ENCODE results near the gene GABRD.

GABRD gene

DNA sequence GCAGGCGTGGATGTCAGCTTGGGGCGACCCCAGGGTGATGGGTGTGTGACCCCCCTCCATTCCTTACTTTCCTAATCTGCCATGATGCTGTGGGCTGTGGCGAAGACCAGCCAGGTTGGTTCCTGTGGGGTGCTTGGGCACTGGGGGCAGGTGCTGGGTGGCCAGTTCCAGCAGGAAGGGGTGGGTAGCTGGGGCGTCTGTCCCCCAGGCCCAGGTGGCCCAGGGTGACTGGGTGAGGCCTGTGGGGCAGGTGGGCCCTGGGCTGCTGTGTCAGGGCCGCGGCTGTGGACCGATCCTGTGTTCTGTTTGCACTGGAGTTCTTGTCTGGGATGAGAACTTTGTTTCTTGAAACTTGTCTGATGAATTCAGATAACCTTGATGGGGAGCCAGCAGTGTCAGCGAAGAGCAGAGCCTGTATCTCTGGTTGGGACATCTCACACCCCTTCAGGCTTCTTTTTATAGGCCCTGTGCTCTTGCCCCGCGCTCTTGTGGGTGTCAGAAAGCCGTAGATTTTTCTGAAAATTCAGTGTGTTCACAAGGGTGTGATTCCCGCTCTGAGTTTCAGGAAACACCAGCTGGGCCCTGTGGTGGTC, 34.7 kb downstream of the GABRD start:
- DNase-seq (ENCODE audit: low spot score): no peak

- no peak for DNase-seq (ENCODE audit: low spot score)
Observed at GRCh38 chr1:2054560-2054959, 35.4 kb downstream of the GABRD start.

DNA sequence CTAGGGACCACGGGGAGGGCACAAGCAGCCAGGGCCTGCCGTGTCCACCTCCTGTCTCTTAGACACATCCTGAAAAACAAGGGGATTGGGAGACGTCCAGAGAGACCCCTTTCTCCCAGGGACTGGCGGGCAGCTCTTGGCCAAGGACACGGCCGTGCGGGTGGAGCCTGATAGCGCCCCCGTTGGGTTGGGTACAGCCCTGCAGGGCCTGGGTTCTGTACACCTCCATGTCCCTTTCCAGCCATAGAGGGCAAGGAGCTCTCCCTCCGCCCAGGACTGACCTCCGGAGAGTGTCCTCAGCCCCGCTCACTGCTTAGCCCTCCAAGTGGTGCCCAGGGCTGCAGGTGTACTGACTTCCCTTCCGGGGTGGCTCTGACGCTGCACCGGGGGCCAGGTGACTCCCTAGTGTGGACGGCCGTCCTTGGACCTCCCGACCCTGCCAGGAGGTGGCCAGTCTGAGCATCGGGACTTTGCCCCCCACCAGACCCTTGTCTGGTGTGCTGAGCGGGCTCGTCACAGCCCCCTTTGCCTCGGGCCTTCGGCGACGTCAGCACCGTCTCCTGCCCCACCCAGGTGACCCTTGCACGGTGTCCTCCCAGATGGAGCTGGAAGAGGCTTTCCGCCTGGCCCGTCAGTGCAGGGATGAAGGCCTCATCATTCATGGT, 36.9 kb downstream of the GABRD start:
- no peak for DNase-seq (ENCODE audit: low spot score)

GRCh38 chr1:2056955-2057590, 37.9 kb downstream of the GABRD start:
- no peak for DNase-seq (ENCODE audit: low spot score)

DNA sequence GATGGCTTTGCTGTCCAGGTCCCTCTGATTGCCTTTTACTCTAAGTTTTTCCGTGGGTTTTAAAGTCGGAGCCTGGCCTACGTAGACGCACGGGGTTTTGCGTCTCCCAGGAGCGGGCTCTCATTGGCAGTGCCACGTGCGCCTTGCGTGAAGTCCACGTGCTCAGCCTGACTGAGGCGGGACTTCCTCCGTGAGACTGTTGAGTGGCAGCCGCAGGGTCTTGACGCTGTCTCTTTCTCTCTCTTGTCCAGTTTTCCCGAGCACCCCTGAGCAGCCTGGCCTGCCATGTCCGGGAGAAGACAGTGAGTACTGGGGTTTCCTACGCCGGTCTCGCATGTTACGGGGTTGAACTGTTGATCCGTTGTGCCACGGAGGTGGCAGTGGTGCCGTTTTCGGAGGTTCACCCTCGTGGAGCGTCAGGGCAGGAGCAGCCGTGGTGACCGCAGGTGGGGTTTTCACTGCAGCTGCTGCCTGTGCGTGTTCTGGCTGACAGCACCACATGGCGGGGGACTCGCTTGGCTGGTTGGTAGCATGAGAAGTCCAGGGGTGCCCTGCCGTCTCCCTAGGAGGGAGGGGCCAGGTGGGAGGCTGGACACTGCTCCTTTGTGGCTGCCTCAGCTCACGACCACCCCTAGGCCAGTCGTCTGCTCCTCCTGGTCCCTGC, 40.3 kb downstream of the GABRD start:
- DNase-seq (ENCODE audit: low spot score): no peak

DNA sequence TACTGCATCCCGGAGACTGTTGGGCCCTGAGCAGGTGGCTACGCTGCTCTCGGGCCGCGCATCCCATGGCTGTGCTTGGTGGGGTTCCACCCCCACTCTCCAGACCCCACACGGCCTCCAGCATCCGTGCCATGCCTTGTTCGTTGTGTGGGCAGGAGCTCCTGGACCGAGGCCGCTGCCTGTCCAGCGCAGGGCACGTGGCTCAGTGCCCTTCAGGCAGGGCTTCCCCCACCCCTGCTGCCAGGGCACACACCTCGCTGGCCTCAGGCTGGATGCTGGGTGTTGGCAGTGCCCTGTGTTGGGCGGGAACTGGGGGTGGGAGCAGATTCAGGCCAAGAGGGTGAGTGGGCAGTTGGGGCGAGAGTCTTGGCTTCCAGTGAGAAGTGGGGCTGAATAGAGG, 40.9 kb downstream of the GABRD start:
- no peak for DNase-seq (ENCODE audit: low spot score)

DNA sequence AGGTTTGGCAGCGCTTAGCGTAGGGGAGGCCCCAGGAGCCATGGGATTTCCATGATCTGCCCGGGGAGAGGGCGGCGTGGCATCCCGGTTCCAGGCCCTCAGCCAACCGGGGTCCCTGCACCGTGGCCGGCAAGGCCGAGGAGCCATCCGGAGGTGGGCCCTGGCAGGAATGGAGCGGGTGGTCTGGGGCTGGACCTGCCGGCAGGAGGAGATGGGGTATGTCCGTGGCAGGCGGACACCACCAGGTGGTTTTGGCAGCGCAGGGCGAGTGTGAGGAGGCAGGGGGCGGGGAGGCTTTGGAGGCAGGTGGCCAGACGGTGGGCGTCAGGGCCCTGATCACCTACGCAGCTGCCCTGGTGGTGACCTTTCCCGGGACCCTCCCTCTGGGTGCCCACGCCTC, 41.4 kb downstream of the GABRD start:
- DNase-seq (ENCODE audit: low spot score): no peak

DNA sequence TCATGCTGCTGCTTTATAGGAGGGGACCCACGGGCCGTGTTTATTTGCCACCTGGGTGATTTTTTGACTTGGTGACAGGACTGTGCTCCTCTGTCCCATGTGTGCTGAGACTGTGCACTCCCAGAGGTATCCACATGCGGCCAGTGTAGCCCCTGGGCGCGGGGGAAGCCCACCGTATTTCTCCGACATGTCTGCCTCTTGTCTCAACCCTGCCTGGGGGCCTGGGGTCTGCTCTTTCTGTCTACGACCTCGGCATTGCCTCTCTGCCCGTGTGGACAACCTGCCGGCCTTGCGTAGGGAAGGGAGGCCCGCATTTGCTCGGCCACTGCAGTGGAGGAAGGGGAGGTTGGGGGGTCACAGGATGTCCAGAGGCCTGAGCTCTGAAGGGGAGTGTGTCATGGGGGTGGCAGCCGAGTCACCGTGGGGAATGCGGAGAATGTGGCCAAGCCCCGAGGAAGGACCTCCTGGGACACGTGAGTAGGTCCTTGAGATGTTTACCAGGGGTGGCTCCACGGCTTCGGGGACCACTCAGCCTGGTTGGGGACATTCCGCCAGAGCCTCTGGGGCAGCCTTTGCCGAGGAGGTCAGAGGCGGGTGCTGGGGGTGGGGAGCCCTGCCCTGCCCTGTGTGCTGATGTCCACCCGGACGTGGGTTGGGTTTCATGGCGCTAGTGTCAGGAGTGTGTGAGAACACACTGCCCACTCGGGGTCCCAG, 42.1 kb downstream of the GABRD start:
- no peak for DNase-seq (ENCODE audit: low spot score)

- DNase-seq (ENCODE audit: low spot score): no peak
Observed at GRCh38 chr1:2065699-2066098, 46.6 kb downstream of the GABRD start.

GRCh38 chr1:2067393-2067792, 48.2 kb downstream of the GABRD start:
- DNase-seq (ENCODE audit: low spot score): no peak

GRCh38 chr1:2067981-2068380, 48.8 kb downstream of the GABRD start:
- DNase-seq (ENCODE audit: low spot score): no peak

GRCh38 chr1:2068951-2069350, 49.8 kb downstream of the GABRD start:
- no peak for DNase-seq (ENCODE audit: low spot score)

DNA sequence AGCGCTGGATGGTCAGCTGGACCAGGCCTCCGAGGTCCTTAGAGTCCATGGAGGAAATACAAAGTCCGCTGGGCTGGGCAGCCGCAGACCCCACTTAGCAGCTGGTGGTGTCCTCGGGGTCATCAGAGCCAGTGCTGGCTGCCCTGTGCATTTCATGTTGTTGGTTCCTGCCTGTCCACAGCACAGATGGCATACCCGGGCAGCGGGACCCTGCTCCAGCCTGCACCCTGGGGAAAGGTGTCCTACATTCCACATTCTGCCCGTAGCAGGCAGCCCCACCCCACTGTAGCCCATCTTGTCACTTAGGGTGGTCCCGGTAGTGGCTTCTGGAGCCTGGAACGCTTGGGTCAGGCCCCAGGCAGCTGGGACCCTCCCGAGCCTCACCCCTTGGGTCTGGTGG, 50.9 kb downstream of the GABRD start:
- DNase-seq (ENCODE audit: low spot score): no peak

DNA sequence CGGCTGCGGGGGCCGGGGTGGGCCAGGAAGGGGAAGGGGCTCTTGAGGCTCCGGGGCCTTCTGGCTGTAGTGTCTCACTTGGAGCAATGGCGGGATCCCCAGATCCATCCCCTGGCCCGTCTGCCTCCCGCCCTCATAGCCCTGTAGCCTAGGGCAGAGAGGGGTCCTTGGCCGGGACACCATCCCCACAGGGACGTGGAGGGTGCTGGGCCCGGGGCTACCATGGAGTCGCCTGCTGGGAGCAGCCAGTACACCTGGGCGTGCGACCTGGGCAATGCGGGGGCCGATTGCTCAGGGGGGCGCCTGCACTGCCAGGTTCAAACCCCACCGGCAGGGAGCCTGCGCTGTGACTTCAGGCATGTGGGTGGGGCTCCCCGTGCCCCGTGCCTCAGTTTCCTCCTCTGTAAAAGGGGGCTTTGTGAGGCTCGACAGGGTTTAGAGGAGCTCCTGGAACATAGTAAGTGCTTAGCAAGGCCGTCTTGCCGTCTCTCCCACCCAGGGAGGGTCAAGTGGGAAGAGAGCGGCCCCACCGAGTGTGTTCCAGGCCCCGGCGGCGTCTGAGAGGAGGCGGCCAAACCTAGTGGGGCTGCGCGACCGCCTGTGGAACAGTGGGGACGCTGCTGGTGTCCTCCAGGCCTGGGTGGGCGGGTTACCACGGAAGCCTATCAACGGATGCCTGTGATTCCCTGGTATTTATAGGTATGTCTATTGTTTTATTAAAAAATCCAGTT, 51.8 kb downstream of the GABRD start:
- DNase-seq (ENCODE audit: low spot score): no peak

- no peak for DNase-seq (ENCODE audit: low spot score)
Observed at GRCh38 chr1:2072109-2072806, 53.1 kb downstream of the GABRD start.

- no peak for DNase-seq (ENCODE audit: low spot score)
Observed at GRCh38 chr1:2072891-2073290, 53.7 kb downstream of the GABRD start.

GRCh38 chr1:2073382-2074230, 54.5 kb downstream of the GABRD start:
- peak; percentile 65 for DNase-seq (ENCODE audit: low spot score)

GRCh38 chr1:2074396-2074795, 55.3 kb downstream of the GABRD start:
- no peak for DNase-seq (ENCODE audit: low spot score)

GRCh38 chr1:2074944-2075740, 56.0 kb downstream of the GABRD start:
- no peak for DNase-seq (ENCODE audit: low spot score)

Data from ecto neural progenitor cell (in vitro differentiated cells).